GM18505 (cell line): ENCODE data around the gene BRAP.
"Not testable (repeated sequence)": the region's sequence is repeated elsewhere in the genome, so short reads cannot be mapped to it uniquely, and the experiment has no call there.

Source experiments
- ATAC-seq: cut with Tn5 transposase; IDR thresholded peaks from one replicate; pipeline ENCODE4 v1.9.1; 2021; ENCODE audit not compliant: unreplicated experiment
- POLR2A ChIP-seq: IDR thresholded peaks from 4 replicates; pipeline ENCODE4 v1.6.1; 2011; ENCODE audit warnings: borderline replicate concordance; ENCODE audit not compliant: insufficient read depth, insufficient read length; ENCODE audit errors: extremely low read depth

The BRAP gene

GRCh38 chr12:111692575-111693210, 6.9 kb upstream of the BRAP start:
- no peak for TF ChIP-seq POLR2A
- no peak for ATAC-seq

- TF ChIP-seq POLR2A, result no peak
- ATAC-seq, result no peak
Measured at GRCh38 chr12:111691262-111691661, 5.5 kb upstream of the BRAP start.

- no peak for ATAC-seq
- TF ChIP-seq POLR2A, result no peak
Measured at GRCh38 chr12:111687952-111688351, 2.2 kb upstream of the BRAP start.

GRCh38 chr12:111687255-111687654, 1.5 kb upstream of the BRAP start:
- TF ChIP-seq POLR2A, result no peak
- no peak for ATAC-seq

- no peak for ATAC-seq
- no peak for TF ChIP-seq POLR2A
Measured at GRCh38 chr12:111686574-111687105, 884 bp upstream of the BRAP start.

GRCh38 chr12:111685322-111685810, 390 bp downstream of the BRAP start:
- ATAC-seq, result peak; percentile 7
- TF ChIP-seq POLR2A, result no peak

GRCh38 chr12:111684485-111685198, 1.1 kb downstream of the BRAP start:
- ATAC-seq, result not testable (repeated sequence)

- TF ChIP-seq POLR2A, result no peak
- no peak for ATAC-seq
Measured at GRCh38 chr12:111677186-111677585, 8.6 kb downstream of the BRAP start.

- TF ChIP-seq POLR2A, result no peak
- no peak for ATAC-seq
Measured at GRCh38 chr12:111673503-111673902, 12.3 kb downstream of the BRAP start.

- ATAC-seq, result no peak
- TF ChIP-seq POLR2A, result no peak
Measured at GRCh38 chr12:111672822-111673381, 12.9 kb downstream of the BRAP start.

- no peak for ATAC-seq
- no peak for TF ChIP-seq POLR2A
Measured at GRCh38 chr12:111664961-111665865, 20.5 kb downstream of the BRAP start.

- no peak for ATAC-seq
- TF ChIP-seq POLR2A, result no peak
Measured at GRCh38 chr12:111664499-111664898, 21.3 kb downstream of the BRAP start.

GRCh38 chr12:111656016-111656415, 29.7 kb downstream of the BRAP start:
- ATAC-seq, result no peak
- no peak for TF ChIP-seq POLR2A
